HG02852 (cell line): ENCODE measurements around the gene CPO.
A peak's percentile ranks its signal among the peaks of the same experiment; 100 is the strongest.

ENCODE experiments used
- ATAC-seq: cut with Tn5 transposase; IDR thresholded peaks from one replicate; pipeline ENCODE4 v1.9.1; 2021; ENCODE audit warnings: mild to moderate bottlenecking, moderate library complexity; ENCODE audit not compliant: unreplicated experiment

Gene CPO

GRCh38 chr2:206970589-206971360, 31.5 kb downstream of the CPO start:
- no peak for ATAC-seq

- ATAC-seq = no peak
Observed at GRCh38 chr2:206971805-206972204, 32.5 kb downstream of the CPO start.

GRCh38 chr2:206974551-206974950, 35.2 kb downstream of the CPO start:
- no peak for ATAC-seq

GRCh38 chr2:206978746-206979145, 39.4 kb downstream of the CPO start:
- no peak for ATAC-seq

GRCh38 chr2:206979365-206979764, 40.0 kb downstream of the CPO start:
- ATAC-seq = no peak

- ATAC-seq = no peak
Observed at GRCh38 chr2:206979922-206980321, 40.6 kb downstream of the CPO start.

- no peak for ATAC-seq
Observed at GRCh38 chr2:206980413-206980812, 41.1 kb downstream of the CPO start.

GRCh38 chr2:206981086-206981674, 41.9 kb downstream of the CPO start:
- no peak for ATAC-seq

GRCh38 chr2:206981739-206982340, 42.5 kb downstream of the CPO start:
- ATAC-seq = no peak

GRCh38 chr2:206982360-206982955, 43.1 kb downstream of the CPO start:
- no peak for ATAC-seq

- ATAC-seq = no peak
Observed at GRCh38 chr2:206983161-206983859, 44.0 kb downstream of the CPO start.

- no peak for ATAC-seq
Observed at GRCh38 chr2:206984206-206984605, 44.9 kb downstream of the CPO start.

- ATAC-seq = no peak
Observed at GRCh38 chr2:206986943-206987342, 47.6 kb downstream of the CPO start.

- no peak for ATAC-seq
Observed at GRCh38 chr2:206987810-206988209, 48.5 kb downstream of the CPO start.

GRCh38 chr2:206988884-206989283, 49.6 kb downstream of the CPO start:
- ATAC-seq = no peak

GRCh38 chr2:206989311-206989710, 50.0 kb downstream of the CPO start:
- ATAC-seq = peak; percentile 75

- ATAC-seq = no peak
Observed at GRCh38 chr2:206990360-206990759, 51.0 kb downstream of the CPO start.

- ATAC-seq = no peak
Observed at GRCh38 chr2:206991070-206991469, 51.8 kb downstream of the CPO start.

- no peak for ATAC-seq
Observed at GRCh38 chr2:206993396-206993911, 54.1 kb downstream of the CPO start.

GRCh38 chr2:206993964-206994363, 54.6 kb downstream of the CPO start:
- ATAC-seq = no peak

- ATAC-seq = no peak
Observed at GRCh38 chr2:206996556-206997065, 57.3 kb downstream of the CPO start.
